Measurements from ENCODE around the gene EIF4E2.

DNA sequence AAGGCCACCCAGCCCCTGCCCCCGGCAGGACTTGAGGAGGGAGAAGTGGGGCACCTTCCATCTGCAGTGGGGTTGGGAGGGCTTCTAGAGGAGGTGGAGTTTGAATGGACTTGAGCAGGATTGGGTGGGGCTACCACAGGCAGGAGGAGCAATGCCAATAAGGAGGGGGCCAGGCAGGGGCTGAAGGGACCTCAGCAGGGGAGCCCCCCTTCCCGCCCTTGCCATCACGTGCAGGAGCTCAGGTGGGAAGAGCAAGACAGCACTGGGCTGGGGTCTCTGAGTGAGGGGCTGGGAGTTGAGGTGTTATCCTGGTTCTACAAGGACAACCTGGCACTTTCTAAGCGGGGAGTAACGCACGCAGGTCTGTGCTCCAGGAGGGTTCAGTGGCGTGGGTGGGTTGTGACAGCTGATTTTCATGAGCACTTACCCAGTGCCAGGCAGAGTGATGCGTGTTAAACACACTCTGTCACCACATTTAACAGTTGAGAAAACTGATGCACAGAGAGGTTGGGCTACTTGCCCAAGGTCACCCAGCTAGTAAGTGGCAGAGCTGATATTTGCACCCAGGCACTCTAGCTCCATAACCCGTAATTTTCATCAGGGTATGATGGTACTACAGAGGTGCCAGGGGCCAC lies 19.7 kb upstream of the EIF4E2 start:
- TF ChIP-seq EZH2phosphoT487 (IDR thresholded peaks at IDR 0.05) (no peak), EZH2 (IDR thresholded peaks at IDR 0.05) (no peak)
- TF ChIP-seq, protein P1, sequence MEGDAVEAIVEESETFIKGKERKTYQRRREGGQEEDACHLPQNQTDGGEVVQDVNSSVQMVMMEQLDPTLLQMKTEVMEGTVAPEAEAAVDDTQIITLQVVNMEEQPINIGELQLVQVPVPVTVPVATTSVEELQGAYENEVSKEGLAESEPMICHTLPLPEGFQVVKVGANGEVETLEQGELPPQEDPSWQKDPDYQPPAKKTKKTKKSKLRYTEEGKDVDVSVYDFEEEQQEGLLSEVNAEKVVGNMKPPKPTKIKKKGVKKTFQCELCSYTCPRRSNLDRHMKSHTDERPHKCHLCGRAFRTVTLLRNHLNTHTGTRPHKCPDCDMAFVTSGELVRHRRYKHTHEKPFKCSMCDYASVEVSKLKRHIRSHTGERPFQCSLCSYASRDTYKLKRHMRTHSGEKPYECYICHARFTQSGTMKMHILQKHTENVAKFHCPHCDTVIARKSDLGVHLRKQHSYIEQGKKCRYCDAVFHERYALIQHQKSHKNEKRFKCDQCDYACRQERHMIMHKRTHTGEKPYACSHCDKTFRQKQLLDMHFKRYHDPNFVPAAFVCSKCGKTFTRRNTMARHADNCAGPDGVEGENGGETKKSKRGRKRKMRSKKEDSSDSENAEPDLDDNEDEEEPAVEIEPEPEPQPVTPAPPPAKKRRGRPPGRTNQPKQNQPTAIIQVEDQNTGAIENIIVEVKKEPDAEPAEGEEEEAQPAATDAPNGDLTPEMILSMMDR (IDR thresholded peaks at IDR 0.05): no peak
